ENCODE measurements around the gene ISG20L2. TPM values are rescaled to one million over a fixed set of nuclear protein-coding genes. Genes with fewer than 3 reads are reported as not detected.

Gene ISG20L2
- total RNA-seq, 1 experiment from 2014 or later: 18.4 TPM

- Histone ChIP-seq H3K27me3 (ENCODE audit: low read length) (no peaks in the 10 kb centered on the region), H3K4me3 (ENCODE audit: low read length) (no peak overlapping the region), H3K9ac (ENCODE audit: low read length) (no peak overlapping the region), H4K20me1 (ENCODE audit: insufficient read depth, low read depth, low read length) (no peaks in the 10 kb centered on the region), H3K27ac (ENCODE audit: low read length) (no peak overlapping the region), H3K36me3 (ENCODE audit: insufficient read depth, low read length) (no peaks in the 10 kb centered on the region), H3K9me2 (replicated peaks; ENCODE audit: insufficient read depth, low read length) (no peaks in the 10 kb centered on the region), H3K4me2 (ENCODE audit: low read depth, low read length, poor library complexity, severe bottlenecking) (no peak overlapping the region), H3K79me2 (ENCODE audit: low read length) (no peaks in the 10 kb centered on the region), H2AFZ (ENCODE audit: low read length) (no peak overlapping the region), H3K4me1 (ENCODE audit: low read length) (no peaks in the 10 kb centered on the region), H3K9me3 (ENCODE audit: low read length) (no peaks in the 10 kb centered on the region)
- DNase-seq: no peak
These were observed 29.6 kb downstream of the ISG20L2 start for GRCh38 chr1:156698995-156699394.

DNA sequence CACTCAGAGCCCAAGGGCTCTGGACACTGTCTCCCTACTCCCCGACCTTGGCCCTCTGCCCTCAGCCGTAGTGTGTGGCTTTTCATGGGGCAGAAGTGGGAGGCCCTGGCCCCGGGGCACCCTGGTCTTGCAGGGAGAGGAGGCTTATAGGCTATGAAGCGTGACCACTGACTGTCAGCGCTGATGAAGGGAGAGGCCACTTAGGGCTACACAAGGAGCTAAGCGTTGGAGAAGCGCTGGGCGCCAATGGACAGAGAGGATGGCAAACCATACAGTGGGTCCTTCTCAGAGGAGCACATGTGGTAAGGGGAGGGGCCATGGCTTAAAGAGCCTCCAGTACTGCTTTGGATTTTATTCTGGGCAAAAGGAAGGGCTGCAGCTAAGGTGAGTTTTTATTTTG lies 31.1 kb downstream of the ISG20L2 start:
- Histone ChIP-seq H3K4me2 (ENCODE audit: low read depth, low read length, poor library complexity, severe bottlenecking) (no peak overlapping the region), H2AFZ (ENCODE audit: low read length) (no peak overlapping the region), H3K79me2 (ENCODE audit: low read length) (no peaks in the 10 kb centered on the region), H3K9me3 (ENCODE audit: low read length) (no peaks in the 10 kb centered on the region), H3K27me3 (ENCODE audit: low read length) (no peaks in the 10 kb centered on the region), H3K9ac (ENCODE audit: low read length) (no peak overlapping the region), H3K27ac (ENCODE audit: low read length) (no peak overlapping the region), H3K9me2 (replicated peaks; ENCODE audit: insufficient read depth, low read length) (no peaks in the 10 kb centered on the region), H3K4me3 (ENCODE audit: low read length) (no peak overlapping the region), H3K36me3 (ENCODE audit: insufficient read depth, low read length) (no peaks in the 10 kb centered on the region), H4K20me1 (ENCODE audit: insufficient read depth, low read depth, low read length) (no peaks in the 10 kb centered on the region), H3K4me1 (ENCODE audit: low read length) (peaks cover 5% of the 10 kb centered on the region; the same call in 1 of the 2 replicates)
- no peak for DNase-seq

- Histone ChIP-seq H3K27me3 (ENCODE audit: low read length) (no peaks in the 10 kb centered on the region), H3K4me2 (ENCODE audit: low read depth, low read length, poor library complexity, severe bottlenecking) (no peak overlapping the region), H3K4me1 (ENCODE audit: low read length) (peaks cover 5% of the 10 kb centered on the region; the same call in 1 of the 2 replicates), H3K9ac (ENCODE audit: low read length) (no peak overlapping the region), H2AFZ (ENCODE audit: low read length) (no peak overlapping the region), H3K4me3 (ENCODE audit: low read length) (no peak overlapping the region), H4K20me1 (ENCODE audit: insufficient read depth, low read depth, low read length) (no peaks in the 10 kb centered on the region), H3K79me2 (ENCODE audit: low read length) (no peaks in the 10 kb centered on the region), H3K36me3 (ENCODE audit: insufficient read depth, low read length) (no peaks in the 10 kb centered on the region), H3K9me2 (replicated peaks; ENCODE audit: insufficient read depth, low read length) (no peaks in the 10 kb centered on the region), H3K27ac (ENCODE audit: low read length) (no peak overlapping the region), H3K9me3 (ENCODE audit: low read length) (no peaks in the 10 kb centered on the region)
- no peak for DNase-seq
These were observed 31.8 kb downstream of the ISG20L2 start for GRCh38 chr1:156696755-156697154.

DNA sequence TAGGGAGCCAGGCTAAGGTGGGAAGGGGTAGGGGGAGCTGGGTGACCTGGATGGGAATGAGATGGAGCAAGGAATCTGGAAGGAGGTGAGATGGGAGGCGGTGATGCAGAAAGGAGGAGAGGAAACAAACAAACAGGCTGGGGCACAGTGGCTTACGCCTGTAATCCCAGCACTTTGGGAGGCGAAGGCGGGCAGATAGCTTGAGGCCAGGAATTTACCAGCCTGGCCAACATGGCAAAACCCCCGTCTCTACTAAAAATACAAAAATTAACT lies 33.9 kb downstream of the ISG20L2 start:
- DNase-seq: no peak
- Histone ChIP-seq H3K9me2 (replicated peaks; ENCODE audit: insufficient read depth, low read length) (no peaks in the 10 kb centered on the region), H2AFZ (ENCODE audit: low read length) (no peak overlapping the region), H3K9me3 (ENCODE audit: low read length) (no peaks in the 10 kb centered on the region), H4K20me1 (ENCODE audit: insufficient read depth, low read depth, low read length) (no peaks in the 10 kb centered on the region), H3K4me1 (ENCODE audit: low read length) (peaks cover 5% of the 10 kb centered on the region; the same call in 1 of the 2 replicates), H3K27me3 (ENCODE audit: low read length) (no peaks in the 10 kb centered on the region), H3K4me2 (ENCODE audit: low read depth, low read length, poor library complexity, severe bottlenecking) (no peak overlapping the region), H3K4me3 (ENCODE audit: low read length) (no peak overlapping the region), H3K9ac (ENCODE audit: low read length) (no peak overlapping the region), H3K27ac (ENCODE audit: low read length) (no peak overlapping the region), H3K79me2 (ENCODE audit: low read length) (no peaks in the 10 kb centered on the region), H3K36me3 (ENCODE audit: insufficient read depth, low read length) (no peaks in the 10 kb centered on the region)

DNA sequence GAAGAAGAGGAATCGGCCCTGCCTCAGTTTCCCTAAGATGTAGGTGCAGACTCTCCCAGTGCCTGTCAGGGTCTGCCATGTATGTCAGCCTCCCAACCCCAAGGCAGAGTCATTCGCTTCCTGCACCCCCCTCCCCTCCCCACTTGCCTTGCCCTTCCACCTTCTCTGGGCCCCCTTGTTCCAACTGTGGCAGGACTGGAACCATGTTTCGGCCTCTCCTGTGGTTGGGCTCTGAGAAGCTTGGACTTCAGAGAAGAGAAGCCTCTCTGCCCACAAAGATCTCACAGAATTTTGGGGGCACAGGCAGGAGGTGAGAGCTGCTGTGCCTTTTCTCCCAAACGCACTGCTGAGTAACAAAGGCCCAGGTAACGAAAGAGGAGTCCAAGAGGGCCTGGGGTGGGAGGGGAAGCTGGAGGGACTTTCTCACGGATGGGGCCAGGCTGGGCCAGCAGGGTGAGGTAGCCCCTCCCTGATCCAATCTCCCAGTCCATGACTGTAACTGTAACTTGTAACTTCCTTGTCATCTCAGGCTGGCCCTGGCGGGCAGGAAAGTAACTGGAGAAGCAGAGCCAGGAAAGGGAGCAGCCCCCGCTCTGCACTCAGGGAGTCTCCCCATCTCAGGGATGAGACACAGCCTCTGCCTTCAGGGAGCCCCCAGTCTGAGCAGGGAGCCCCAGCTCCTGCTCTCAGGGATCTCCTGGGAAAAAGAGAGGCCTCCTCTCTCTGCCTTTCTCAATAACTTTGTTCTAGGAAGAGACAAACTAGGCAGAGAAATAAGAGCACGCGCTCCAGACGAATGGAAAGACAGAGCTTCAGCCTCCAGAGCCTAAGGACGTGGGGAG lies 34.5 kb downstream of the ISG20L2 start:
- no peak overlapping the region for H3K4me2 ChIP-seq (ENCODE audit: low read depth, low read length, poor library complexity, severe bottlenecking)

DNA sequence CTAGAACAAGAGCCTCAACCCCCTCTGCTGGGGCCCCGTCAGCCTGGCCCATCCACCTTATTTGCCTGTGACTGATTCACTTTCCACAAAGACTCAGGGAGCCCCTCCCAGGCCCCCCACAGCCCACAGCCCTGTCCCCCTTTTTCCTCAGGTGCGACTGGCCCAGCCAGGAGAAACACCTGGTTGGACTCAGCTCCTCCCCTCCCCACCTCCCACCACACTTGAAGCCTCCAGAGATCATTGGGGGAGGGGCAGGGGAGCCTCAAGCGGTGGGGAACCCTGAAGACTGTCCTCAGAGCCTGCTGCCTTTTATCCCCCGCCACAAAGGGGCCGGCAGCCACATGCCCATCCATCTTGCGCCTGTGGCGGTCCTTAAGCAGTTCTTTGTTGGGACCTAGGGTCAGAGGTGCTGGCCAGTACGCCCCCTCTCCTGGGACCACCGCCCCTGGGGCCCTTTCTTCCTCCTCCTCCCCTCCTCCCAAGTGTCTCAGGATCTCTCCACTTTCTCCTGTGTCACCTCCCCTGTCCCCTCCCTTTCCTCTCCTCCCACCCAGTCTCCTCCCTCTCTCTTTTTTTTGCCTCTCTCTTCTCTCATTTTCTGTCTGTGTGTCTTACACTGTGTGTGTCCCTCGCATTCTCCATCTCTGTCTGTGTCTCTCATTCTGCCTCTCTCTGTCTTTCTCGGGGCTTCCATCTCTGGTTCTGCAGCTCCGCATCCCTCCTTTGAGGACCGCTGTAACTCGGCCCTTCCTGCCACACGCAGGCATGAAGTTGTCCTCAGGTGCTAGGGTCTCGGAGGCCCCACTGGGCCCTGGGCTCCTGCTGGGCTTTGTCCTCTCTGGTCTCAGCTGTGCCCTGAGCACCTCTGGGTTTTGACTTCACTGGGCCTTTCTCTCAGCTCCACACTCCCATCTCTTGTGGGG lies 35.4 kb downstream of the ISG20L2 start:
- Histone ChIP-seq H3K9me2 (replicated peaks; ENCODE audit: insufficient read depth, low read length) (no peaks in the 10 kb centered on the region), H3K9me3 (ENCODE audit: low read length) (no peaks in the 10 kb centered on the region), H2AFZ (ENCODE audit: low read length) (no peak overlapping the region), H3K9ac (ENCODE audit: low read length) (no peak overlapping the region), H3K27me3 (ENCODE audit: low read length) (no peaks in the 10 kb centered on the region), H3K36me3 (ENCODE audit: insufficient read depth, low read length) (no peaks in the 10 kb centered on the region), H3K4me1 (ENCODE audit: low read length) (peaks cover 9% of the 10 kb centered on the region), H4K20me1 (ENCODE audit: insufficient read depth, low read depth, low read length) (no peaks in the 10 kb centered on the region), H3K4me2 (ENCODE audit: low read depth, low read length, poor library complexity, severe bottlenecking) (no peak overlapping the region), H3K79me2 (ENCODE audit: low read length) (no peaks in the 10 kb centered on the region), H3K27ac (ENCODE audit: low read length) (no peak overlapping the region), H3K4me3 (ENCODE audit: low read length) (no peak overlapping the region)
- DNase-seq: no peak

More for the DNA sequence above, 34.5 kb downstream of the ISG20L2 start:
- Histone ChIP-seq H4K20me1 (ENCODE audit: insufficient read depth, low read depth, low read length) (no peaks in the 10 kb centered on the region), H2AFZ (ENCODE audit: low read length) (no peak overlapping the region), H3K27me3 (ENCODE audit: low read length) (no peaks in the 10 kb centered on the region), H3K4me3 (ENCODE audit: low read length) (no peak overlapping the region), H3K36me3 (ENCODE audit: insufficient read depth, low read length) (no peaks in the 10 kb centered on the region), H3K79me2 (ENCODE audit: low read length) (no peaks in the 10 kb centered on the region), H3K9me2 (replicated peaks; ENCODE audit: insufficient read depth, low read length) (no peaks in the 10 kb centered on the region), H3K9me3 (ENCODE audit: low read length) (no peaks in the 10 kb centered on the region), H3K4me1 (ENCODE audit: low read length) (peaks cover 8% of the 10 kb centered on the region), H3K27ac (ENCODE audit: low read length) (no peak overlapping the region), H3K9ac (ENCODE audit: low read length) (no peak overlapping the region)
- DNase-seq: no peak

DNA sequence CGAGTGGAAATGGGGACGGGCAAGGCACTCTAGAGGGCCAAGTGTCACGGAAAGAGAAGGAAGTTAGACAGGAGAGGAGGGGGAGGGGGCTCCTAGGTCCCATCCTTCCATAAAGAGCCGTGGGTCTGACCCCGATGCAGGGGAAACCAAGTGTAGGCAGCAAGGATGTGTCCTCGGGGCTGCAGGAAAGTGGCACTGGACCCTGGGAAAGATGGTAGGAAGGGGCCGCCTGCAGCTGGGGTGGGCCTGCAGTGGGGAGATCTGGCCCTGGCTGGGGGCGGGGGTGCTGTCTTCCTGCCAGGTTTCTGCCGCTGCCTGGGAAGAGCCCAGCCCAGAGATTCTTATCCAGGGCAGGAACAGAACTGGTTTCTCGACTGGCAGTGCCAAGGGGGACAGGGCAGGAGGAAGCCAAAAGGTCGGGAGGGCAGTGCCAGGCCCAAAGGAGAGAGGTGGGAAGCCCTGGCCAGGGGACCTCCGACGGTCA lies 36.1 kb downstream of the ISG20L2 start:
- Histone ChIP-seq H3K4me1 (ENCODE audit: low read length) (peaks cover 9% of the 10 kb centered on the region), H4K20me1 (ENCODE audit: insufficient read depth, low read depth, low read length) (no peaks in the 10 kb centered on the region), H3K79me2 (ENCODE audit: low read length) (no peaks in the 10 kb centered on the region), H3K4me2 (ENCODE audit: low read depth, low read length, poor library complexity, severe bottlenecking) (no peak overlapping the region), H3K9me2 (replicated peaks; ENCODE audit: insufficient read depth, low read length) (no peaks in the 10 kb centered on the region), H3K27me3 (ENCODE audit: low read length) (no peaks in the 10 kb centered on the region), H3K9ac (ENCODE audit: low read length) (no peak overlapping the region), H3K27ac (ENCODE audit: low read length) (no peak overlapping the region), H2AFZ (ENCODE audit: low read length) (no peak overlapping the region), H3K9me3 (ENCODE audit: low read length) (no peaks in the 10 kb centered on the region), H3K4me3 (ENCODE audit: low read length) (no peak overlapping the region), H3K36me3 (ENCODE audit: insufficient read depth, low read length) (no peaks in the 10 kb centered on the region)
- no peak for DNase-seq

Data from Karpas-422 (cell line).